H9 (cell line): Measurements from ENCODE around the gene CYSTM1. TPM values are rescaled to one million over a fixed set of nuclear protein-coding genes. Genes with fewer than 3 reads are reported as not detected.

Experiments used
- DNase-seq: peaks from one replicate; pipeline ENCODE4 v3.0.0-alpha.2; 2017
- H2AFZ ChIP-seq: one replicate; pipeline ENCODE4 v1.6.1; 2013; ENCODE audit warnings: mild to moderate bottlenecking, low read length, control low read depth, moderate library complexity
- H2AK5ac ChIP-seq: 2 replicates; pipeline ENCODE4 v1.6.1; 2013; ENCODE audit warnings: low read length, control low read depth, mixed read lengths; ENCODE audit not compliant: insufficient read length
- H2BK120ac ChIP-seq: one replicate; pipeline ENCODE4 v1.6.1; 2013; ENCODE audit warnings: low read depth, mild to moderate bottlenecking, low read length, control low read depth, inconsistent platforms; ENCODE audit not compliant: poor library complexity, severe bottlenecking
- H2BK12ac ChIP-seq: 2 replicates; pipeline ENCODE4 v1.6.1; 2013; ENCODE audit warnings: low read length, control low read depth, mixed read lengths, low read depth; ENCODE audit not compliant: insufficient read length
- H2BK15ac ChIP-seq: 2 replicates; pipeline ENCODE4 v1.6.1; 2013; ENCODE audit warnings: low read depth, low read length, control low read depth
- H2BK20ac ChIP-seq: one replicate; pipeline ENCODE4 v1.6.1; 2013; ENCODE audit warnings: low read depth, mild to moderate bottlenecking, low read length, control low read depth, inconsistent platforms; ENCODE audit not compliant: poor library complexity, severe bottlenecking
- H2BK5ac ChIP-seq: 2 replicates; pipeline ENCODE4 v1.6.1; 2013; ENCODE audit warnings: low read length, control low read depth, mixed read lengths; ENCODE audit not compliant: insufficient read length
- H3K14ac ChIP-seq: 2 replicates; pipeline ENCODE4 v1.6.1; 2013; ENCODE audit warnings: low read length, control low read depth; ENCODE audit not compliant: insufficient read depth
- H3K18ac ChIP-seq: 2 replicates; pipeline ENCODE4 v1.6.1; 2013; ENCODE audit warnings: low read depth, mild to moderate bottlenecking, mixed read lengths, low read length, control low read depth; ENCODE audit not compliant: insufficient read length
- H3K23ac ChIP-seq: 2 replicates; pipeline ENCODE4 v1.6.1; 2013; ENCODE audit warnings: low read length, control low read depth, mixed read lengths, low read depth; ENCODE audit not compliant: insufficient read length
- H3K23me2 ChIP-seq: 2 replicates; pipeline ENCODE4 v1.6.1; 2013; ENCODE audit warnings: low read depth, mild to moderate bottlenecking, mixed read lengths, low read length, control low read depth; ENCODE audit not compliant: insufficient read length, poor library complexity, severe bottlenecking
- H3K27ac ChIP-seq: 2 replicates; pipeline ENCODE4 v1.5.1; 2013; ENCODE audit warnings: low read length, control low read depth, mixed read lengths, low read depth; ENCODE audit not compliant: insufficient read length
- H3K27me3 ChIP-seq: 2 replicates; pipeline ENCODE4 v1.6.1; 2013; ENCODE audit warnings: low read length, control low read depth, inconsistent platforms; ENCODE audit not compliant: insufficient read depth
- H3K4ac ChIP-seq: 2 replicates; pipeline ENCODE4 v1.6.1; 2013; ENCODE audit warnings: low read depth, mild to moderate bottlenecking, control low read depth, inconsistent platforms, low read length, moderate library complexity
- H3K4me1 ChIP-seq: 2 replicates; pipeline ENCODE4 v1.6.1; 2013; ENCODE audit warnings: low read length, control low read depth, inconsistent platforms; ENCODE audit not compliant: insufficient read depth
- H3K4me2 ChIP-seq: 2 replicates; pipeline ENCODE4 v1.6.1; 2013; ENCODE audit warnings: low read length, control low read depth, mixed read lengths; ENCODE audit not compliant: insufficient read length, insufficient read depth
- H3K56ac ChIP-seq: 2 replicates; pipeline ENCODE4 v1.6.1; 2013; ENCODE audit warnings: low read depth, mild to moderate bottlenecking, mixed read lengths, low read length, control low read depth; ENCODE audit not compliant: insufficient read length
- H3K79me1 ChIP-seq: 2 replicates; pipeline ENCODE4 v1.6.1; 2013; ENCODE audit warnings: low read depth, mild to moderate bottlenecking, moderate library complexity, low read length, control low read depth, inconsistent platforms; ENCODE audit not compliant: insufficient read depth, poor library complexity, severe bottlenecking
- H3K79me2 ChIP-seq: 2 replicates; pipeline ENCODE4 v1.6.1; 2013; ENCODE audit warnings: low read length, control low read depth, inconsistent platforms; ENCODE audit not compliant: insufficient read depth
- H3K9ac ChIP-seq: 2 replicates; pipeline ENCODE4 v1.6.1; 2013; ENCODE audit warnings: low read length, control low read depth, mixed read lengths; ENCODE audit not compliant: insufficient read length; ENCODE audit errors: extremely low read depth
- H3K9me3 ChIP-seq: one replicate; pipeline ENCODE4 v1.6.1; 2013; ENCODE audit warnings: low read depth, low read length, inconsistent platforms; ENCODE audit not compliant: control insufficient read depth
- H3T11ph ChIP-seq: one replicate; pipeline ENCODE4 v1.6.1; 2013; ENCODE audit warnings: mild to moderate bottlenecking, low read length, control low read depth, inconsistent platforms
- H4K20me1 ChIP-seq: one replicate; pipeline ENCODE4 v1.6.1; 2013; ENCODE audit not compliant: control insufficient read depth, insufficient read length, insufficient read depth
- H4K5ac ChIP-seq: 2 replicates; pipeline ENCODE4 v1.6.1; 2013; ENCODE audit warnings: low read depth, mild to moderate bottlenecking, mixed read lengths, low read length, control low read depth; ENCODE audit not compliant: insufficient read length
- H4K8ac ChIP-seq: replicated peaks from 2 replicates; pipeline ENCODE4 v1.6.1; 2013; ENCODE audit warnings: low read length, control low read depth, mixed read lengths, low read depth; ENCODE audit not compliant: insufficient read length
- H4K91ac ChIP-seq: 2 replicates; pipeline ENCODE4 v1.6.1; 2013; ENCODE audit warnings: low read depth, mild to moderate bottlenecking, moderate library complexity, mixed read lengths, low read length, control low read depth; ENCODE audit not compliant: insufficient read length
- H3K27ac Mint-ChIP-seq, 3 experiments: 2 replicates in 2 of 3; 3 replicates in 1 of 3; pipeline ENCODE4 v1.8.0; 2020 to 2021; ENCODE audit warnings: mixed read lengths in 3 of 3, mild to moderate bottlenecking in 1 of 3, moderate library complexity in 1 of 3
- H3K27me3 Mint-ChIP-seq: 2 replicates; pipeline ENCODE4 v1.8.0; 2021; ENCODE audit warnings: low read depth, mild to moderate bottlenecking, moderate library complexity, mixed read lengths
- H3K36me3 Mint-ChIP-seq, 3 experiments: 2 replicates in 2 of 3; 3 replicates in 1 of 3; pipeline ENCODE4 v1.8.0; 2020 to 2021; ENCODE audit warnings: low read depth in 3 of 3, mixed read lengths in 3 of 3; ENCODE audit not compliant: insufficient read depth in 1 of 3
- H3K4me1 Mint-ChIP-seq, 2 experiments: 2 replicates each; pipeline ENCODE4 v1.8.0; 2020; ENCODE audit warnings: mixed read lengths in 2 of 2
- H3K4me3 Mint-ChIP-seq, 2 experiments: 2 replicates in 1 of 2; 3 replicates in 1 of 2; pipeline ENCODE4 v1.8.0; 2020 to 2021; ENCODE audit warnings: mild to moderate bottlenecking in 2 of 2, mixed read lengths in 2 of 2, moderate library complexity in 1 of 2
- H3K9me3 Mint-ChIP-seq, 2 experiments: 2 replicates in 1 of 2; 3 replicates in 1 of 2; pipeline ENCODE4 v1.8.0; 2020; ENCODE audit warnings: mild to moderate bottlenecking in 2 of 2, mixed read lengths in 2 of 2, moderate library complexity in 1 of 2
- WGBS: extraction: QIAGEN DNeasy Blood & Tissue Kit; methylation state at CpG from one replicate; pipeline ENCODE4 v1.1.7; 2013; ENCODE audit warnings: missing lambda C conversion rate, low lambda C conversion rate, mixed read lengths; ENCODE audit not compliant: insufficient read length; ENCODE audit errors: extremely low coverage; 5-methylcytosine and 5-hydroxymethylcytosine counted together
- total RNA-seq: library from RNA; stranded (reverse); gene quantifications from 2 replicates; pipeline ENCODE4 v1.2.1, GENCODE V29; 2021
- TF ChIP-seq, protein P1 (sequence below): fragments of 200-600 bp; sonication (generic); conservative IDR thresholded peaks from 3 replicates; pipeline ENCODE4 v1.8.0; 2021; ENCODE audit warnings: antibody characterized with exemption, mild to moderate bottlenecking

CYSTM1 gene
- total RNA-seq, 1 experiment from 2014 or later = 20.6 TPM

DNA sequence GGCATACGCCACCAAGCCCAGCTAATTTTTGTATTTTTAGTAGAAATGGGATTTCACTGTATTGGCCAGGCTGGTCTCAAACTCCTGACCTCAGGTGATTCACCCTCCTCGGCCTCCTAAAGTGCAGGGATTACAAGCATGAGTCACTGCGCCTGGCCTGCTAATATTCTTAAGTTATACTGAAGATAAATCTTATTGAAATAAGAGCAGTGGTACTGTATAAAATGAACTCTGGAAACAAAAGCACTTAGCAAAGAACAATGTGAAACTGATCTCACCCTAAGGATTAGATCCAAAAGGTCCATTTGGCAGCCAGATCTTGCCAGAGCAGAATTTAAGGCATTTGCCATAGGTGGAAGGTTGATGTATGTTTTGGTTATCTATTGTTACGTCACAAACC lies 27.1 kb downstream of the CYSTM1 start:
- no peak overlapping the region for H3T11ph ChIP-seq
- H3K27ac ChIP-seq = no peak overlapping the region

More for the DNA sequence above, 27.1 kb downstream of the CYSTM1 start:
- no peak overlapping the region for H3K56ac ChIP-seq
- no peaks in the 10 kb centered on the region for H3K9me3 ChIP-seq
- H3K36me3 Mint-ChIP-seq = peaks cover 0 to 2% (median 0%) of the 10 kb centered on the region in 3 experiments; a peak in 2 of 7 replicates
- no peaks in the 10 kb centered on the region for H4K20me1 ChIP-seq
- H2BK5ac ChIP-seq = no peak overlapping the region
- H4K91ac ChIP-seq = no peak overlapping the region
- no peaks in the 10 kb centered on the region for H3K23me2 ChIP-seq
- H4K5ac ChIP-seq = no peak overlapping the region
- no peak overlapping the region for H2BK20ac ChIP-seq
- no peak overlapping the region for H3K4ac ChIP-seq
- H3K79me2 ChIP-seq = no peaks in the 10 kb centered on the region
- no peak overlapping the region for H3K4me3 Mint-ChIP-seq
- no peak overlapping the region for H3K4me2 ChIP-seq
- H3K18ac ChIP-seq = no peak overlapping the region
- no peak overlapping the region for H2AK5ac ChIP-seq
- peaks cover 12 to 14% of the 10 kb centered on the region in 2 experiments for H3K4me1 Mint-ChIP-seq
- H3K14ac ChIP-seq = no peak overlapping the region
- H2BK15ac ChIP-seq = no peak overlapping the region
- no peak overlapping the region for H2BK12ac ChIP-seq
- DNase-seq = no peak
- H4K8ac ChIP-seq = no peak overlapping the region
- no peak overlapping the region for H2AFZ ChIP-seq
- H3K4me1 ChIP-seq = peaks cover 4% of the 10 kb centered on the region; the same call in 1 of the 2 replicates
- no peak overlapping the region for H3K9ac ChIP-seq
- no peak overlapping the region for H2BK120ac ChIP-seq
- no peaks in the 10 kb centered on the region for H3K79me1 ChIP-seq
- TF ChIP-seq, protein P1, sequence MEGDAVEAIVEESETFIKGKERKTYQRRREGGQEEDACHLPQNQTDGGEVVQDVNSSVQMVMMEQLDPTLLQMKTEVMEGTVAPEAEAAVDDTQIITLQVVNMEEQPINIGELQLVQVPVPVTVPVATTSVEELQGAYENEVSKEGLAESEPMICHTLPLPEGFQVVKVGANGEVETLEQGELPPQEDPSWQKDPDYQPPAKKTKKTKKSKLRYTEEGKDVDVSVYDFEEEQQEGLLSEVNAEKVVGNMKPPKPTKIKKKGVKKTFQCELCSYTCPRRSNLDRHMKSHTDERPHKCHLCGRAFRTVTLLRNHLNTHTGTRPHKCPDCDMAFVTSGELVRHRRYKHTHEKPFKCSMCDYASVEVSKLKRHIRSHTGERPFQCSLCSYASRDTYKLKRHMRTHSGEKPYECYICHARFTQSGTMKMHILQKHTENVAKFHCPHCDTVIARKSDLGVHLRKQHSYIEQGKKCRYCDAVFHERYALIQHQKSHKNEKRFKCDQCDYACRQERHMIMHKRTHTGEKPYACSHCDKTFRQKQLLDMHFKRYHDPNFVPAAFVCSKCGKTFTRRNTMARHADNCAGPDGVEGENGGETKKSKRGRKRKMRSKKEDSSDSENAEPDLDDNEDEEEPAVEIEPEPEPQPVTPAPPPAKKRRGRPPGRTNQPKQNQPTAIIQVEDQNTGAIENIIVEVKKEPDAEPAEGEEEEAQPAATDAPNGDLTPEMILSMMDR = no peak
- no peaks in the 10 kb centered on the region for H3K27me3 Mint-ChIP-seq
- WGBS = no CpG with 5 or more reads among the region's 4 CpGs
- no peak overlapping the region for H3K27ac Mint-ChIP-seq
- H3K23ac ChIP-seq = no peak overlapping the region
- no peaks in the 10 kb centered on the region for H3K27me3 ChIP-seq
- H3K9me3 Mint-ChIP-seq = no peaks in the 10 kb centered on the region
